Kidney (tissue), 14 donors: ENCODE measurements around the gene MAT2A. TPM values are rescaled to one million over a fixed set of nuclear protein-coding genes. Genes with fewer than 3 reads are reported as not detected.
A peak's percentile ranks its signal among the peaks of the same experiment; 100 is the strongest.

Experiments used
- DNase-seq, 5 donors: peaks; one replicate each; pipeline ENCODE4 v3.0.0-alpha.2; 2013 to 2020
- FAIRE-seq: peaks from 2 replicates; lab custom pipeline; 2012; peaks lifted over from hg19 to GRCh38; lab: Jason Lieb, UNC
- H3K27ac ChIP-seq, 2 donors: one replicate each; pipeline ENCODE4 v1.7.0; 2013; ENCODE audit warnings: low read depth in 2 of 2, low read length in 2 of 2, inconsistent platforms in 1 of 2
- H3K27me3 ChIP-seq: one replicate; pipeline ENCODE4 v1.7.1; 2013; ENCODE audit warnings: low read length, inconsistent platforms; ENCODE audit not compliant: control insufficient read depth, insufficient read depth
- H3K36me3 ChIP-seq, 3 donors: one replicate each; pipeline versions ENCODE4 v1.7.0 to v1.7.1; 2013; ENCODE audit warnings: low read length in 3 of 3, control low read depth in 1 of 3, inconsistent platforms in 1 of 3; ENCODE audit not compliant: insufficient read depth in 3 of 3, control insufficient read depth in 2 of 3
- H3K4me1 ChIP-seq, 3 donors: one replicate each; pipeline versions ENCODE4 v1.7.0 to v1.7.1; 2013; ENCODE audit warnings: low read length in 3 of 3, inconsistent platforms in 1 of 3, low read depth in 1 of 3; ENCODE audit not compliant: control insufficient read depth in 2 of 3, insufficient read depth in 2 of 3
- H3K4me3 ChIP-seq, 3 donors: one replicate each; pipeline versions ENCODE4 v1.7.0 to v1.8.1; 2013; ENCODE audit warnings: low read length in 3 of 3, control low read depth in 1 of 3, inconsistent platforms in 1 of 3
- H3K9ac ChIP-seq, 3 donors: one replicate each; pipeline versions ENCODE4 v1.7.0 to v1.7.1; 2013; ENCODE audit warnings: low read length in 3 of 3, control low read depth in 1 of 3, inconsistent platforms in 1 of 3
- H3K9me3 ChIP-seq, 3 donors: one replicate each; pipeline versions ENCODE4 v1.7.0 to v1.7.1; 2013; ENCODE audit warnings: low read length in 3 of 3, control low read depth in 1 of 3, inconsistent platforms in 1 of 3; ENCODE audit not compliant: control insufficient read depth in 2 of 3, insufficient read depth in 1 of 3
- intact Hi-C: fragments of 100-400 bp; cut with DNase I; formaldehyde crosslinking; loops from one replicate; pipeline ENCODE4 v1.11.1; 2022
- polyA plus RNA-seq: library from polyadenylated mRNA; stranded (reverse); fragments of 350-450 nt; fragmentation: Illumina TruSeq; extraction: RNeasy Lipid Tissue Mini Kit (QIAGEN cat#74804); gene quantifications from one replicate; pipeline ENCODE4 v1.2.3, GENCODE V29; 2014; ENCODE audit warnings: low read depth, low replicate concordance; ENCODE audit not compliant: insufficient read depth
- total RNA-seq: library from RNA; stranded (reverse); fragmentation: NEBNext Ultra II Directional; extraction: Animal tissue kit (Norgen Biotek cat#: 25700); gene quantifications from one replicate; pipeline ENCODE4 v1.2.1, GENCODE V29; 2021
- TF ChIP-seq, protein P1 (sequence below): IDR thresholded peaks from 3 replicates; pipeline ENCODE4 v1.5.1; 2012; ENCODE audit warnings: mild to moderate bottlenecking, moderate library complexity, borderline replicate concordance; ENCODE audit not compliant: insufficient read depth; ENCODE audit errors: extremely low read depth
- donor health status: control.
- donor health status: control.
- donor health status: control.
- donor health status: control.
- donor health status: control.
- donor health status: DM: yes; HTN: yes; CAD: no.
- donor health status: Normal renal cell carcinoma (clear cell type).

Gene MAT2A
- total and polyA plus RNA-seq, 2 donors from 2014 or later, result 155 to 300 TPM

DNA sequence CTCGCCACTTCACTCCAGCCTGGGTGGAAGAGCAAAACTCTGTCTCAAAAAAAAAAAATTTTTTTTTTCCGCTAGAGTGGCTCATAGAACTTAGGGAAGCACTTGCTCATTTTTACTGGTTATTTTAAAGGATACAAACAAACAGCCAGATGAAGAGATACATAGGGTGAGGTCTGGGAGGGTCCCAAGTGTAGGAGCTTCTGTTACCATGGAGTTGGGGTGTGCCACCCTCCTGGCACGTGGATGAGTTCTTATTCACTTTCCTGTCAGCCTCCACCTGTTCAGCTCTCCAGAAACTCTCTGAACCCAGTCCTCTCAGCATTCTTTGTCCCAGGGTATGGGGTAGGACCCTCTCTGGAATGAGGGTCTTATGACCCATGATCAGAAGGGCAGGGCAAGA lies 4.9 kb upstream of the MAT2A start:
- Histone ChIP-seq H3K4me1 (peaks cover 5 to 8% (median 8%) of the 10 kb centered on the region in 3 donors), H3K9me3 (no peaks in the 10 kb centered on the region), H3K27me3 (no peaks in the 10 kb centered on the region), H3K9ac (no peak overlapping the region), H3K4me3 (no peak overlapping the region), H3K36me3 (no peaks in the 10 kb centered on the region), H3K27ac (no peak overlapping the region)
- FAIRE-seq (no peak), DNase-seq (no peak)
- TF ChIP-seq, protein P1, sequence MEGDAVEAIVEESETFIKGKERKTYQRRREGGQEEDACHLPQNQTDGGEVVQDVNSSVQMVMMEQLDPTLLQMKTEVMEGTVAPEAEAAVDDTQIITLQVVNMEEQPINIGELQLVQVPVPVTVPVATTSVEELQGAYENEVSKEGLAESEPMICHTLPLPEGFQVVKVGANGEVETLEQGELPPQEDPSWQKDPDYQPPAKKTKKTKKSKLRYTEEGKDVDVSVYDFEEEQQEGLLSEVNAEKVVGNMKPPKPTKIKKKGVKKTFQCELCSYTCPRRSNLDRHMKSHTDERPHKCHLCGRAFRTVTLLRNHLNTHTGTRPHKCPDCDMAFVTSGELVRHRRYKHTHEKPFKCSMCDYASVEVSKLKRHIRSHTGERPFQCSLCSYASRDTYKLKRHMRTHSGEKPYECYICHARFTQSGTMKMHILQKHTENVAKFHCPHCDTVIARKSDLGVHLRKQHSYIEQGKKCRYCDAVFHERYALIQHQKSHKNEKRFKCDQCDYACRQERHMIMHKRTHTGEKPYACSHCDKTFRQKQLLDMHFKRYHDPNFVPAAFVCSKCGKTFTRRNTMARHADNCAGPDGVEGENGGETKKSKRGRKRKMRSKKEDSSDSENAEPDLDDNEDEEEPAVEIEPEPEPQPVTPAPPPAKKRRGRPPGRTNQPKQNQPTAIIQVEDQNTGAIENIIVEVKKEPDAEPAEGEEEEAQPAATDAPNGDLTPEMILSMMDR, result no peak
- intact Hi-C loops, result no loop called here

DNA sequence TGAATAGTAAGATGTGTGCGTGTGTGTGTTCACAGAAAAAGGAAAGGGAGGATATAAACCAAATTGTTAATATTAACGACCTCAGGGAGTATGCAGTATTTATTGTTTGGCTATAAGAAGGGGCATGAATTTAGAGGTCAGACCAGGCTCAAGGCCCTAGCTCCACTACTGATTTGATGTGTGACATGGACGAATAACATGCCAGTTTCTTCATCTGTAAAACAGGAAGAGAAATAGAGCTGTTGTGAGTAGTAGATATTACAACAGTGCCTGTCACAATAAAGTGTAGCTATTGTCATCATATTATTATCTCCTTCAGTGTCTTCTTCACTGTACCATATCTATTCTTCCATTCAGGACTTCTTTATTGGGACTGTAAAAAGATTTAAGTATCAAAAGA lies 4.1 kb upstream of the MAT2A start:
- FAIRE-seq, result no peak
- Histone ChIP-seq H3K27ac (no peak overlapping the region), H3K9ac (no peak overlapping the region), H3K36me3 (no peaks in the 10 kb centered on the region), H3K4me3 (no peak overlapping the region), H3K9me3 (no peaks in the 10 kb centered on the region), H3K27me3 (no peaks in the 10 kb centered on the region), H3K4me1 (peaks cover 5 to 8% (median 8%) of the 10 kb centered on the region in 3 donors)
- DNase-seq, result no peak
- TF ChIP-seq, protein P1, result no peak
- intact Hi-C loops, result no loop called here

DNA sequence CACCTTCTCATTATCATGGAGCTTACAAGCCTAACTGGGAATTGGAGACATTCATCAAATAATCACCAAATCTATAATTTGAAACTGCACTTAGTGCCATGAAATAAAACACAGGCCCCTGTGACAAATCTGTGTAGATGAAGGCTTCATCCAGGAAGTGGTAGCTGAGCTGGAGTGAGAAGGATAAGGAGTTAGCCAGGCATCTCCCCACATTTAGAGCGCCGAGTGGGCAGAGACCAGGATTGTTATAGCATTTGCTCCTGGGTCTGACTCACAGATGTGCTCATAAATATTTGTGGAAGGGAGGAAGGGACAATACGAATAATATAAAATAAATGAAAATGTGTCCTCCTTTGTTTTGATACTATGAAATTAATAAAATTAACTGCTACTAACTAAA lies 2.5 kb upstream of the MAT2A start:
- DNase-seq (peak in 2 of 5 donors; percentile 32 to 44), FAIRE-seq (no peak)
- peaks cover 8 to 11% (median 9%) of the 10 kb centered on the region in 3 donors for H3K4me1 ChIP-seq
- intact Hi-C loops, result no loop called here
- no peak overlapping the region for H3K4me3 ChIP-seq
- H3K36me3 ChIP-seq, result peaks cover 1 to 6% (median 3%) of the 10 kb centered on the region in 3 donors
- no peaks in the 10 kb centered on the region for H3K9me3 ChIP-seq
- TF ChIP-seq, protein P1, result no peak
- H3K9ac ChIP-seq, result peak overlapping the region in 1 of 3 donors; percentile 100
- no peak overlapping the region for H3K27ac ChIP-seq
- H3K27me3 ChIP-seq, result no peaks in the 10 kb centered on the region
